ENCODE results near the gene CBARP.

CBARP gene

DNA sequence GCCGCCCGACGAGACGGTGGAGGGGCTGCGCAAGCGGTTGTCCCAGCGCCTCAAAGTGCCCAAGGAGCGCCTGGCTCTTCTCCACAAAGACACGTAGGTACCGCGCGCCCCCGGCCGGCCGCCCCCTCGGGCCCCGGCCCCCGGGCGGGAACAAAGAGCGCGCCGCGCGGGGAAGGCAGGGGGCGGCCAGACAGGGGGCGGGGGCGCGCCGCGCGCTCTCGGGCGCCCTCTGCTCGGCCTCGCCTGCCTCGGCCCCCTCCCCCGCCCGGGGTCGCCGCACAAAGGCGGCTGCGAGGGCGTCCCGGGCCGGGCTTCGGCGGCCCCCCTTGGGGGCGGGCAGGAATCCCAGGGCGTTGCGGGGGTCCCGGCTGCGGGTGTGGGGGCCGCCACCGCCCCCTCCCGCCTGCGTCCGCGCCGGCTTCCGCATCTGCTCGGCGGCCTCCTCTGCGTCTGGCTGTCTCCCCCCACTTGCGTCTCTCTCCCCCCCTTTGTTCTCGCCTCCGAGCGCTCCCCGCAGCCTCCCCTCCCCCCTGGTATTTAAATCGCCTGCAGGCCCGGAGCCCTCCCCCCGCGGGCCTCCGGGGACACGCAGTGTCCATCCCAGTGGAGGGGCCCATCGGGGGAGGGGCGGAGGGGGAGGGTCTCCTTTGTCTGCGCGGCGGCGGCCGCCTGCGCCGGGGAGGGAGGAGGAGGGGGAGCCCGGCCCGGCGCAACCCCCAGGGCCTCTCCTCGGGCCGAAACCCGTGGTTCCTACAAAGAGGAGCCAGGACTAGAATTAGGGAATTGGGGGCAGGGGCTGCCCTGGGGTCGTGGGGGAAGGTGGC lies 12.8 kb upstream of the CBARP start:
- peak; percentile 74 for DNase-seq

DNA sequence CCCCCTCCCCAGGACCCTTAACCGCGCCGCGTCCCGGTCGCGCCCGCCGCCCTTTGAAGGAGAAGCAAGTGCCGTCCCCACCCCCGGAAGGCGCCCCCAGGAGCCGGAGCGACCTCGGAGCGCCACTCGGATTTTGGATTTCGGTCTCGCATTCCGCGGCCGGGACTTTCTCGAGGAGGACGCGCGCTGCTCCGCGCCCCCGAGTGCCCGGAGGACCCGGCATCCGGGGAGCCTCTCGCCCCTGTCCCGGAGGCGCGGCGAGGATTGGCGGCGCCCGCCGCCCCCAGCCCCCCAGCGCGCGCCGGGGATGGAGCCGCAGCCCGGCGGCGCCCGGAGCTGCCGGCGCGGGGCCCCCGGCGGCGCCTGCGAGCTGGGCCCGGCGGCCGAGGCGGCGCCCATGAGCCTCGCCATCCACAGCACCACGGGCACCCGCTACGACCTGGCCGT lies 12.2 kb upstream of the CBARP start:
- DNase-seq: no peak

DNA sequence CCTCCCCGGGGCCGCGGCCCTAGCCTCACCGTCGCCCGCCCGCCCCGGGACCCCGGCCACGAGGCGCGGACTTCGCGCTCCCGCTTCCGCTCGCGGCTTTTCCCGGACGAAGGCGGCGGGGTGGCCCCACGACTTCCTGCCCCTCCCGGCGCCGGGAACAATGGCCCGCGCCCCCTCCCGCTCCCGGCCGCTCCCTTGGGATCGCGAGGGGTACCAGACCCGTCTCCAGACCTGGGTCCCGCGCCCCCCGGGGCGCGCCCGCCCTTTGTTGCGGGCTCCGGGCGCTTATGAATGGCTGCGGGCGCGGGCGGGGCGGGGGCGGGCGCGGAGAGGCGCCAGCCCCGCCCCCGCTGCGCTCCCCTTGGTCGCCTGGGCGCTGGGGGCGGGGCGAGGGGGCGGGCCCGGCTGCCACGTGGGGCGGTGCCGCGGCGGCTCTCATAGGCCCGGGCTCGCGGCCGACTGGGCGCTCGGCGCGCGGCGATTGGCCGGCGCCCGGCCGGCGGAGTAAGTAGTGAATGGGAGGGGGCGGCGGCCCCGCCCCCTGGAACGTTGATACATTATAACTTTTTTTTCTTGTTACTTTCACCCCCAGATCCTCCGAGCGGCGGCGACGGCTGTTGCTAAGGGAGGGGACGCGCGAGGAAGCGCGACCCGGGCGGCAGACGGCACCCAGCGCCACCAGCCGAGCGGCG lies 11.6 kb upstream of the CBARP start:
- peak; percentile 97 for DNase-seq

DNA sequence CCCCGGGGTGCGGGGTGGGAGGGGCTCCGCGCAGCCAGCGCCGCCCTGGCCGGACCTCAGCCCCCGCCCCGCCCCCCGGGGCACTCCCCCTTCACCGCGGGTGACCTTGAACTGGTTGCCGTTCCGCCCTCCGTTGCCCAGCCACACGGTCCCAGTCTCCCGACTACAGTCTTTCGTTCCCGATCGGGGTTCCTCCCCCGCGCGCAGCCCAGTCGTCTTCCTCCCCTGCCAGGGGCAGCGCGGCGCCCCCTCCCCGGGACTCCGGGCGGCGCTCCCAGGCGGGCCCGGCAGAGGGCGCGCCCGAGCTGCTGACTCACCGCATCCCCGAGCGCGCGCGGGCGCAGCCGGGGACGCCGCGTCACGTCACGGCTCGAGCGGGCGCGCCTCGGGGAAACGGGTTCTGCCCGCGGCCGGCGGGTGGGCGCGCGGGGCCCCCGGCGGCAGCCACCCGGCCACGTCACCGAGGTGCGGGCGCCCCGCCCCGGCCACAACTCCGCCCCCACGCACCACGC lies 11.0 kb upstream of the CBARP start:
- peak; percentile 89 for DNase-seq

DNA sequence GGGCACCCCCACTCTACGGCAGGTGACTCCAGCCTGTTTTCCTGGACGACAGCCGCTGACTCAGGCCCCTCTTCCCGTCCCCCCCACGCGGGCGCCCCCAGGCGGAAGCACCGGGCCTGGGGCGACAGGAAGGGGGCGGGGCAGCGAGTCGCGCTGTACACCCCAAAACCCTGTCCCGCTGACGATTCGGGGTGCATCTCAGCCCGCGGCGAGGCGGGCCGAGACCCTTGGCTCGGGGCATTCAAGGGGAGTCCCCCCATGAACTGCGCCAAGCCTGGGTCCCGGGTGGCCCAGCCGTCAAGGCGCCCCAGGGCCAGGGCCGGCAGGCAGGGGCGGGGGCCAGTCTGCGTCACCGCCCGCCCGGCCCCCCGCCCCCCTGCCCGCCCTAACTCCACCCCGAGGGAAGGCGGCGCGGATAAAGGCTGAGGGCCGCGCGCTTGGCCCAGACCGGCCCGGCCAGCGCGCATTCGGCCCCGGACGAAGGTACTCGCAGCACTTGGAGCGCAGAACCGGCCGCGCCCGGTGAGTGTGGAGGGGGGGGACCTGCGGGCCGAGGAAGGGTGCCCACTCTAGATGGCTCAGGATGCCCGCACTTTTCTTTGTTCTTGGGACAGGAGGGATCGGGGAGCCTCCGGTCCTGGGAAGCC lies 10.5 kb upstream of the CBARP start, which contains the start of gene MIDN:
Gene MIDN (plus strand): TSS at position 445 of the 647 bp plus-strand sequence. CDS start 1,714 bp downstream, outside the sequence.
- peak; percentile 83 for DNase-seq

DNA sequence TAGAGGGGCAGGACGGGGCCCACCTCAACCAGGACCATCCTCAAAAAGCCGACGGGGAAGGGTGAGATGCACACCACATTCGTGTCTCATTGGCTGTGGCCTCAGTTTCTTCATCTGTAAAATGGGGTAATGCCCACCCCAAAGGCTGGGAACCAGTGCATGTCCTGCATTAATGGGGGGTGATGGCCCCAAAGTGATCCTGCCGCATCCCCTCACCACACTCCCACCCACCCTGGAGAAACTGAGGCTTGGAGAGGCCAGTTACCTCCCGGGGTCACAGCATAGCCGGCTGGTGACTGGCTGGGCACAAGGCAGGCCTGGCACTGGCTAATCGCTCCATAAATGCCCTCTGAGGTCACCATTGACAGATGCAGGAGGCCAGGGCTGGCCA lies 9.9 kb upstream of the CBARP start:
- no peak for DNase-seq

DNA sequence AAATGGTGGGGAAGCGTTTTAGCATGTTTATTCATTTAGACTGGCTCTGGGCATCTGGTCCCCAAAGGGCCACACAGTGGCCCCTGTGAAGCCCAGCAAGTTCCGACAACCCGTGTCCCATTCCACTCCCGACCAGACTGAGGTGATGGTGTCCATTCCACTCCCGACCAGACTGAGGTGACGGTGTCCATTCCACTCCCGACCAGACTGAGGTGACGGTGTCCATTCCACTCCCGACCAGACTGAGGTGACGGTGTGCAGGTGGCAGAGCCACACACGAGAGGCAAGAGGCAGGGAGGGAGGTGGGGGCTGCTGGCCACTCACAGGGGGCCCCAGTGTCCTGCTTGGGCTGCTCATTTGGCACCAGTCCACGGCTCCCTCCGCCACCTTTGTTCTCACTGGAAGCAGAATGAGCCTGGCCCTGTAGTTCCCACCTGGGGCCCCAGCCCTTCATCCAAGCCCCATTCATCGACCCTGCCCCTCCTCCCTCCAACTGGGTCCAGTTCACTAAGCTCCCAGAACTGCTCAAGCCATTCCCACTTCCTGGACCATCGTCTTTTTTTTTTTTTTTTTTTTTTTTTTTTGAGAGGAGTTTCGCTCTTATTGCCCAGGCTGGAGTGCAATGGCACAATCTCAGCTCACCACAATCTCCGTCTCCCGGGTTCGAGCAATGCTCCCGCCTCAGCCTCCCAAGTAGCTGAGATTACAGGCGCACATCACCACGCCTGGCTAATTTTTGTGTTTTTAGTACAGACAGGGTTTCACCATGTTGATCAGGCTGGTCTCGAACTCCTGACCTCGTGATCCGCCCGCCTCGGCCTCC lies 8.7 kb upstream of the CBARP start:
- DNase-seq: peak; percentile 55

DNA sequence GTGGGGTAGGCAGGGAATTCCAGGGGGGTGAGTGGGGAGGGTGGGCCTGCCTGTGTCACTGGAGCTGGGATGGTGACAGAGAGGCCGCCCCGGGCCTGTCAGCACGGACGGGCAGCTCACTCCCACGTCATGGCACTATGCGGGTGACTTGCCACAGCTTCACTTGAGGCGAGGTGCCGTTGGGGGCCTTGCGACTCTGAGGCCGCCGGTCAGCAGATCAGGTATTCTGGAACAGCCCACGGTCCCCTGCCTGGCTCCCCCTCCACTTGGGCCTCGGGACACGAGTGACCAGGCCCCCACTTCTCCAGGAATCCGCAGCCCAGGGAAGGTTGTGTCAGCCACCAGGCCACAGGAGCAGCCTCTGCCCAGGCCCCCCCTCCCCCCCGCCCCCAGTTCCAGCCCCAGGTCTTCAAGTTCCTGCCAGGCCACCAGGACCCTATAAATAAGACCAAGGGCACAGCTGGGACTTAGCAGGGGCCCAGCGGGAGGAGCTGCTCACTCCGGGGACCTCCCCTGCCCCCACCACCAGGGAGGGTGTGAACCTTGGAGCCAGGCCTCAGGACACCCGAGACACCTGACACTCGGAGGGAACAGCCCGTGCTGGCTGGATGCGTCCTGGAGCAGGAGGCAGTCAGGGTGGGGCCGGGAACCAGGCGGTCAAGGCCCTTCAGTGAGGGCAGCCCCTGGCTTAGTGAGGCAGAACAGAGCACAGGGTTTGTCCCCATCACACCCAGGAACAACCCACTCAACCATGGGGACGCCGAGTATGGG lies 7.9 kb upstream of the CBARP start:
- peak; percentile 82 for DNase-seq

DNA sequence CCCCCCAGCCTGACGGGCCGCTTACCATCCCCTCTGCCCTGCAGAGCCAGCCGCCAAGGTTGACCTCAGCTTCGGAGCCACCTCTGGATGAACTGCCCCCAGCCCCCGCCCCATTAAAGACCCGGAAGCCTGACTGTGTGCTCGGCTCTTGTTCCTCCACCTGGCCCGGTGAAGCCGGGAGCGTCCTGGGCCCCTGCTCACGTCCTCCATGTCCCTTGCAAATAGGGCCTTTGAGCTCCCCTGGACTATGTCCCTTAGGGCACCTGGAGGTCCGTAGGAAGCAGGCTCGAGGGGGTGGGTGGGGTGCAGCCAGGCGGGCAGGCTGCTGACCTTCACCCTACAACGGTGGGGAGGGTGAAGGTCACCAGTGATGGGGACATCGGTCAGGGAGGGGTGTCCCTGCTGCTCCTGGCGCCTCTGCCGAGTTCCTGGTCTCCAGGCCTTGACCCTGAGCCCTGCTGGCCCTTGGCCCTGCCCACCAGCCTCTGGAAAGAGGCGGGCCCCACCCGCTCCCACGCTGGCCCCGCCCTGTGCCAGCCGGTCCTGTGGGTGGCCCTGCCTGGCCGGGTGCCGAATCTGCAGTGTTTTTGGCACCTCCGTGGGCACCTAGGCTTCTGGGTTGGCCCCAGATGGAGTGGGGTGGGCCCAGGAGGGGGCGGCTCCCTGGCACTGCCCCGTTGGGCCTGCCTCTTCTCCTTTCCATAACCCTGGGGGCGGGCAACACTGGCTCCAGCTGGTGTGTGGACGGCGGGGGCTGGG lies 7.1 kb upstream of the CBARP start:
- DNase-seq: peak; percentile 72

GRCh38 chr19:1243768-1244692 lies 6.2 kb upstream of the CBARP start:
- peak; percentile 91 for DNase-seq

DNA sequence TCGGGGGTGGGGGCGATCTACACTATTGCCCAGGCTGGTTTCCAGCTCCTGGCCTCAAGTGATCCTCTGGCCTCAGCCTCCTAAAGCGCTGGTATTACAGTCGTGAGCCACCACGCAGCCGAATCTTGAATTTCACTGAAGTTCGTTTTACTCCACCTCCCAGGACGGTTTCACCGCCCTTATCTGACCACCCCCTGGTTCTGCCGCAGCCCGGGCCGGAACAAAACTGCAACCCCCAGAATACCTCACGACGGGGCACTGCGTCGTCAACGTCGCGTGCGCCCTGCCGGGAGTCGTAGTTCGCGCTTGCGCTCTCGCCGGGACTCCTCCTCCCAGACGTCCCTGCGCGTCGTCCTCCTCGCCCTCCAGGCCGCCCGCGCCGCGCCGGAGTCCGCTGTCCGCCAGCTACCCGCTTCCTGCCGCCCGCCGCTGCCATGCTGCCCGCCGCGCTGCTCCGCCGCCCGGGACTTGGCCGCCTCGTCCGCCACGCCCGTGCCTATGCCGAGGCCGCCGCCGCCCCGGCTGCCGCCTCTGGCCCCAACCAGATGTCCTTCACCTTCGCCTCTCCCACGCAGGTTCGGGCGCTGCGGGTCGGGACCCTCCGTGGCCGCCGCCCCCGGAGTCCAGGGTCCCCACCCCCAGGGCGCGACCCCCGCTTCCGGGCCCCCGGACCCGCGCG lies 3.8 kb upstream of the CBARP start, which contains the start of gene ATP5F1D:
Gene ATP5F1D (plus strand): TSS at position 335 of the 679 bp plus-strand sequence. CDS start 100 bp downstream, at position 435.
- DNase-seq: peak; percentile 96

- no peak for DNase-seq
Observed at GRCh38 chr19:1240925-1241324, 3.1 kb upstream of the CBARP start.

- DNase-seq: peak; percentile 94
Observed at GRCh38 chr19:1239796-1240737, 2.3 kb upstream of the CBARP start.

DNA sequence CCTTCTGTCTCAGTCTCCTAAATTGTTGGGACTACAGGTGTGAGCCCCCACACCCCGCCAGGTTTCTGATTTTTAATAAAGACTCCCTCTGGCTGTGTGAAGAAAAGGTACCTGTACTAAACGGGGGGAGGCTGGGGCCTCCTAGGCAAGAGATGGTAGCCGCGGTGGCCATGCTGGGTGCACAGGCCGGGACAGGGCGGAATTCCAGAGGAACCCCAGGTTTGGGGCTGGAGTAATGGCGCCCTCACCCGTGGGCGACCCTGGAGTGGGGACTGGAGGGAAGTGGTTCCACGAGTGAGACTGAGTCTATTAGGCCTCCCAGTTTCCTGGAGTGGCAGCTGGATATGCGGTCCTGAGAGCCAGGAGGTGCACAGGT lies 1.6 kb upstream of the CBARP start:
- DNase-seq: no peak

DNA sequence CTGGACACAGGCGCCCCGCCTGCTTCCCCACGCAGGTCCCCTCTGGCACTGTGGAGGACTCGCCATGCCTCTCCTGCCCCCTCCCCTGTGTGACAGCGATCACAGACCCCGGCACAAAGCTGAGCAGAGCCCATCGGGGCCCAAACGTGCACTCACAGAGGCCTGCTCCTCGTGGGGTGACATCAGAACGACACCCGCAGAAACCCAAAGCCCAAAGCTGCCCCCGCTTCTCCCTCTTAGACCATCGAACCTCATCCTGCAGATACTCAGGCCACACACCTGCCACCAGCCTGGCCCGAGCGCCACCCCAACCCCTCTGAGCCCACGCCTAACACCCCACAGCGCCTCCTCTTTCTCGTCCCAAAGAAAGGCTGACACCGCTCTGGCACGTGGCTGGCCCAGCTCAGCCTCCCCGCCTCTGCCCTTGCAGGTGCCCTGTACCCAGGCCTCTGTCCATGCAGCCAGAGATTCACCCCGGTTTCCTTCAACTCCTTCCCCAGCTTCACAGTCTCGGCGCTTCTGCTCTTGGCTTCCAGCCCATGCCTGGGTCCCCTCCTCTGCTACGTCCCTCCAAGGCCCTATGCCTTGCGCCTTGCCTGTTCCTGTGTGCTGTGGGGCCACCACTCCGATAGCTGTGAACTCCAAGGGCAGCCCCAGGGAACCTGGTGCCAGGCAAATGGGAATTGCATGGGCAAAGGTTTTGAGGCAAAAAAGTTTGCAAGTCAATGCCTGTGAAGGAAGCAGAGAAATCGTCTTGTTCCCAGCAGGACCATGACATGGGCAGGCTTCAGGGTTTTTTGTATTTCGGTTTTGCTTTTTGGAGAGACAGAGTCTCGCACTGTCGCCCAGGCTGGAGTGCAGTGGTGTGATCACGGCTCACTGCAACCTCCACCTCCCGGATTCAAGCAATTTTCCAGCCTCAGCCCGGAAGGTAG lies 831 bp upstream of the CBARP start:
- no peak for DNase-seq

DNA sequence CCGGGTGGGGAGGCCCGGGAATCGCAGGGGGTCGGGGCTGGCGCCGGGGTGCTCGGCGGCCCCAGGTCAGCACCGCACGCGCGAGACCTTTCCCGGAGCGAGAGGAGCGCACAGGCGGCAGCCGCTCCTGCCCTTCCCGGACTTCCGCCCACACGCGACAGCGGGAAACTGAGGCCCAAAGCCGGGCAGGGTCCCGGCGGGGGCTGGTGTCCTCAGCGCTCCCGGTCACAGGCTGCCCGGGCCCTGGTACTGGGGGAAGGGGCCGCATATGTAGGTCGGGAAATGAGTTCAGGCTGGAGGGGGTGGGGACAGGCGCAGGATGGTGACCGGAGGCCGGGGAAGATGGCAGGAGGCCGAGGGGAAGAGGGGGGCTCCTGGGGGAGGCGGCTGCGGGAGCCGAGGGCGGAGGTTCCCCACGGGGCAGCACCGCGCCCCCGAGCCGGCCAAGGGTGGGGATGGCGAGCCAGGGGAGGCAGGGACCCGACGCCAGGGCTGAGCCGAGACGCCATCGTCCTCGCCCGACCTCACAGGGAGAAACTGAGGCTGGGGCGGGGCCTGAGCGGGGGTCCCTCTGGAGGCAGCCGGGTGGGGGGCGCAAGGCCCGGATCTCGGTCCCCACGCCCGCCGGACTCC lies 662 bp downstream of the CBARP start:
- DNase-seq: peak; percentile 71

All from femur (tissue), 1 donor.